SU-DHL-6 (cell line): ENCODE results near the gene SOX18.

ENCODE experiments used
- CTCF ChIP-seq: fragments of 200-600 bp; sonication (generic); IDR thresholded peaks from one replicate; pipeline ENCODE4 v1.5.1; 2017; ENCODE audit warnings: antibody characterized with exemption, mild to moderate bottlenecking, low read length, moderate library complexity; ENCODE audit not compliant: insufficient read depth, poor library complexity, severe bottlenecking
- EZH2phosphoT487 ChIP-seq: fragments of 200-600 bp; sonication (generic), shearing (Covaris generic); conservative IDR thresholded peaks from 2 replicates; pipeline ENCODE4 v1.6.1; 2018; ENCODE audit warnings: mild to moderate bottlenecking, antibody characterized with exemption, low read length, moderate library complexity, mixed read lengths

- TF ChIP-seq CTCF (no peak), EZH2phosphoT487 (no peak)
These were observed 17.7 kb upstream of the SOX18 start for GRCh38 chr20:64067005-64067632.
